ENCODE measurements around the gene TOMM70.
"Not testable (repeated sequence)": the region's sequence is repeated elsewhere in the genome, so short reads cannot be mapped to it uniquely, and the experiment has no call there.

TOMM70 gene

DNA sequence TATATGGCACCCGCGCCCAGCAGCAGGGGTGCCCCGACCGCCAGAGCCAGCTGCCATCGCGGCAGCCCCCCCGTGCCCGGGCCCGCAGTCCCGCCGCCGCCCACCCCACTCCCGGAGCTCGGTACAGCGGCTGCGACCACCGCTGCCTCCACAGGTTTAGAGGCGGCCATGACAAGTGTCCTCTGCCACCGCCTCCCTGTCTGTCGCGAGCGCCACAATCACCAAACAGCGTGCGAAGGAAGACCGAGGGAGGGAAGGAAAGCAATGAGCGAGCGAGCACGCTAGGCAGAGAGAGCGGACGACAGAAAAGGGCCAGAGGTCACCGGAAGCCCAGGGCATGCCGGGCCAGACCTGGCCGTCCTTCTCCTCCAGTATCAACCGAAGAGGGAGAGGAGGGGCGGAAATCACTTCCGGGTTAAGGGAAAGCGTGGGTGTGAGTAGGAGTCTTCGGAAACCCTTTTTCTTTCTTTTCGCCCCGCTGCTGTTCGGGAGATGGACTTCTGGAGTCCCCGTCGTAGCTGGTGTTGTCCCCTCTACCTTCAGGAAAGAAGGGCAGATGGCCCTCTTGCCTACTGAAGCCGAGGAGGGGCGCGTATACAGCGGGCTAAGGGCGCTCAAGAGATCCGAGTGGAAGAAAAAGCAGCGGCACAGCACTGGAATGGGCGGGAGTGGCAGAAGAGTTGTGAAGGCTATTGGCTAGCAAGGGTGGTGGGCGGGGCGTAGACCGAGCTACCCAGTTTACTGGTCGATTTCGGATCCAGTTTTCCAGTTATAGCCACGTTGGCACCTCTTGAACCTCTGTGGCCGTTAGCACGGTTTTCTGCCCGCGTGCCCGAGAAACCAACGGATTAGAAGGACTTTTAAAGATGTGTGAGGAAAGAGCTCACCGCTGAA is at the start of gene TOMM70, which contains the start of gene LNP1:
TOMM70 (minus strand) TSS at position 310 of the 894 bp plus-strand sequence; CDS start at position 170, 140 bp downstream.
LNP1 (plus strand) TSS at position 760 of the 894 bp plus-strand sequence. CDS start 28,191 bp downstream, outside the sequence.
- DNase-seq (ENCODE audit: low read depth), result peak; percentile 96

GRCh38 chr3:100449214-100449613 is 48.3 kb upstream of the TOMM70 start:
- DNase-seq (ENCODE audit: low read depth), result no peak

- no peak for DNase-seq (ENCODE audit: low read depth)
Observed at GRCh38 chr3:100448079-100448478, 47.2 kb upstream of the TOMM70 start.

DNA sequence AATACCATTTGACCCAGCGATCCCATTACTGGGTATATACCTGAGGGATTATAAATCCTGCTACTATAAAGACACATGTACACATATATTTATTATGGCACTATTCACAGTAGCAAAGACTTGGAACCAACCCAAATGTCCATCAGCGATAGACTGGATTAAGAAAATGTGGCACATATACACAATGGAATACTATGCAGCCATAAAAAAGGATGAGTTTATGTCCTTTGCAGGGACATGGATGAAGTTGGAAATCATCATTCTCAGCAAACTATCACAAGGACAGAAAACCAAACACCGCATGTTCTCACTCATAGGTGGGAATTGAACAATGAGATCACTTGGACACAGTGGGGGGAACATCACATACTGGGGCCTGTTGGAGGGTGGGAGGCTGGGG is 46.2 kb upstream of the TOMM70 start:
- DNase-seq (ENCODE audit: low read depth), result not testable (repeated sequence)

DNA sequence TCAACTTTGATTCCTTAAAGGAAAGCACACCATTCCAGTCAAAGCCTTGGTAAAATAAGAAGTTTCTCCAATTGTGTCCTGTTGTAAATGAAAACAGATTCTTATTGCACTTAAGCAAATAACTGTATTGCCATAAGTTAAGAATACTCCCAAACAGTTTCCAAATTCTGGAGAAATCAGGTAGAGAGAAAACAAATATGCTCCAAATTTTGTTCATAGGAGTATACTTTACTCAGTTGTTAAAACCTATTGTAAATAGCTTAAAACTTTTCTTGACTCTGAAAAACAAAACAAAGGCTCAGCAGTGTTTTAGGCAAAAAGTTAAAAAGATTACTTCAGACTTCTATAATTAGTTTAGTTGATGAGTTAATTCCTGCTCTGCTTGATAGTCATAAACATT is 42.8 kb upstream of the TOMM70 start:
- no peak for DNase-seq (ENCODE audit: low read depth)

DNA sequence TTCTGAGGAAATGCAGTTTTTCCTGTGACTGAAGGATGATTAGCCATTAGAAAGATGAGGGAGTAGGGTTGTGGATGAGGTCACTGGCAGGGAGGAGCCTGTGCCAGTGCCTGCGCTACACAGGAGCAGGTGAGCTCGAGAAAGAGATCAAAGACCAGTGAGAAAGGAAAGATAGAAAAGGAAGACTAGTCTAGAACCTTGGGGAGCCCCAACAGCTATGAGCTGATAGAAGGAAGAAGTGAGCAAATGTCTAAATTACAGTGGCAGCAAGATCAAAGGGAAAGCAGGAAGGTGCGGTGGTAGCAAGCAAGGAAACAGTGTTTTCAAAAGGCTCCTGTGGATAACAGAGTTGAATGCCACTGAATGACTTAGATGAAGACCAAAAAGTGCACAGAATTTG is 40.0 kb upstream of the TOMM70 start:
- DNase-seq (ENCODE audit: low read depth), result no peak

DNA sequence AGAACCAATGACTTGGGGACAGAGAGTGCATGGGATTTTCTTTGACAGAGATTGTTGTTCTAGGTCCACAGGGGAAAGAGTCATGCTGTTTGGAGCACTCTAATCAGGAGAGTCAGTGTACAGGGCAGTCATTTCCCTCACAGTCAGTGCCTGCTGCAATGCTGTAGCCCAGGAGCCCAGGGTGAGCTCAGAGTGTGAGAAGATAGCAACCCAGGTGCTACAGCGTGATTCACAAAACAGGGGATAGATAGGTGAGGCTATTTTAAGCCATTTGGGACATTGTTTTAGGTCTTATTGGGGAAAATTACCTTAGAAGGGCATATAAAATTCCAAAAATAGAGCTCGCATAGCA is 37.7 kb upstream of the TOMM70 start:
- DNase-seq (ENCODE audit: low read depth), result no peak

DNA sequence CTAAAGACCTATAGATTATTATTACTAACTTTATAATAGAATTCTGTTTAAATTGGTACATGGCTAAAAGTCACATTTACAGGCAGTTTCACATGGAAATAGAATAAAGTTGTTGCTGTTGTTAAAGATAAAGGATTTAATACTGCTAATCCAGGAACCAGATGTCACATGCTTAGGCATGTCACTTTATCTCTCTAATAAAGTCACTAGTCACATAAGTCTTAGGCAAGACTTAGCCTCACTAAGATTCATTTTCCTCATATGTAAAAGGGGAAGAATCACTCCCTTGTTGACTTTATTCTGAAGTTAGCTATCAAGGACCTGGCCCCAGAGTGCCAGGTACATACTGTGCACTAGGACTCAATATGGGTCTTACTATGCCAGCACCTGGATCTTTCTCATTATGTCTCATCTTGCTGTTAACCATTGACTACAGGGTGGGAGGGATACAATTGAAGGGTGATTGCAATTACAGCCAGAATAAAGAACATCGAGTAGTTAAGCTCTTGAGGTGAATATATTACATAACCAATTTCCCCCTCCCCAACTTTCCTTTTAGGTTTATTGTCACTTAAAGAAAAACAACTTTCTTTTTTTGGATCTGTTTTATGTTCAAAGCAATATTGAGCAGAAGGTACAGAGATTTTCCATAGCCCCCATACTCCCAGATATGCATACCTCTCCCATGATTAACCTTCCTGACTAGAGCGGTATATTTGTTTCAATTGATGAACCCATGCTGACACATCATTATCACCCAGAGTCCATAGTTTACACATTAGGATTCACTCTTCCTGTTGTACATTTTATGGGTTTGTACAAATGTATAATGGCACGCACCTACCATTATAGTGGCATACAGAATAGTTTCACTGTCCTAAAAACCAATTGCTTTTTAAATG is 37.1 kb upstream of the TOMM70 start:
- DNase-seq (ENCODE audit: low read depth), result no peak

GRCh38 chr3:100436951-100437350 is 36.1 kb upstream of the TOMM70 start:
- no peak for DNase-seq (ENCODE audit: low read depth)

- no peak for DNase-seq (ENCODE audit: low read depth)
Observed at GRCh38 chr3:100429187-100429716, 28.4 kb upstream of the TOMM70 start.

DNA sequence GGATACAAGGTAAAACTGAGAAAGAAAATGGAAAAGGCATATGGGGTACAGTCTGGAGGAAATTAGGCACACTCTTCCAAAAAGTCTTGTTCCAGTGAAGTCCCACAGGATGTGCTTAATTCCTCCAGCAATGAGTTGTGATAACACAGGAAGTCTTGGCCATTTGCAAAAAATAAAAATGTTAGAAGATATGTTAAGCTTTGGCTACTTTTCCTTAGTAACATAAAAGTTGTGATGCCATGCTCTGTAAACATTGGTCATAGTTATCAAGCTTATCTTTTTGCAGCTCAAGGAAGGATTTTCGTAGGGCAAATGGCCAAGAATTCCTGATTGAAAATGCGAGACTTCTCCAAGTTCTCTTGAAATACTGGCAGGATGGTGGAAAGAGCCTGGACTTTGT is 26.8 kb upstream of the TOMM70 start:
- no peak for DNase-seq (ENCODE audit: low read depth)

- DNase-seq (ENCODE audit: low read depth), result no peak
Observed at GRCh38 chr3:100426067-100426682, 25.3 kb upstream of the TOMM70 start.

DNA sequence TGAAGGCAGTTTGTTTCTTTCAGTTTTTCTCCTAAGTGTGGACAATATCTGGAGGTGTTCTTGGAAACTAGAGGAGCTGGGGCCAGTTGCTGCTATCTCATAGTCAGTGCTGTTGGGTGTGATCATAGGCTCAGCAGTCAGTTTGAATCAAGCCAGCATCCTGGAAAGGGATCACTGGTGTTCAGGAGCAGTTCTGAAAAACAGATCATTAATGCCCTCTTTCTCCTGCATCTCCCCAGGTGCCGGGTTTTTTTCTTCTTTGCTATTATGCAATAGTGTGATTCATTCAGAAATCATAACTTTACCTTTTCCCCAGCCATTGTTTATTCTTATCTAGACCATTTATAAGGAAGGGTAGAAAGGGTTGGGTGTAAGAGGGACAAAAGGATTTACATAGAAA is 24.4 kb upstream of the TOMM70 start:
- DNase-seq (ENCODE audit: low read depth), result no peak

- DNase-seq (ENCODE audit: low read depth), result no peak
Observed at GRCh38 chr3:100424261-100424660, 23.4 kb upstream of the TOMM70 start.

DNA sequence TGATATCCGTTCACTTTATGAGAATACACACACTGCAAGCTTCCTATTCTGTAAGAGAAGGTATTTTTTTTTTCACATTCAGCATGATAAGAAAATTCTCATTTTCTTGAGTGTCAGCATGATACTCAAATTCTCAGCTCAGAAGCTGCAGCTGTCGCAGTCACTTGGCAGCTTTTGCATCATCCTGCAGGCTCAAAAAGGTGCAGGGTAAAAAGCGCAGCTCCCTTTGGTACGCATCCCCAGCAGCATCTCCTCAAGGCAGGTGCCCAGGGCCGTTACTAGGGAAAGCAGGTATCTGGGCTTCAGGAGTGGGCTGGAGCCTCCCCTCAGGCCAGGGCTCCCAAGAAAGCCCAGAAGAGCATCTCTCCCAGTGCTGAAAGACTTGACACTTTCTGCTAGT is 22.7 kb upstream of the TOMM70 start:
- DNase-seq (ENCODE audit: low read depth), result no peak

GRCh38 chr3:100420885-100421284 is 20.0 kb upstream of the TOMM70 start:
- no peak for DNase-seq (ENCODE audit: low read depth)

GRCh38 chr3:100419406-100419805 is 18.5 kb upstream of the TOMM70 start:
- DNase-seq (ENCODE audit: low read depth), result no peak

- DNase-seq (ENCODE audit: low read depth), result no peak
Observed at GRCh38 chr3:100416863-100417262, 16.0 kb upstream of the TOMM70 start.

DNA sequence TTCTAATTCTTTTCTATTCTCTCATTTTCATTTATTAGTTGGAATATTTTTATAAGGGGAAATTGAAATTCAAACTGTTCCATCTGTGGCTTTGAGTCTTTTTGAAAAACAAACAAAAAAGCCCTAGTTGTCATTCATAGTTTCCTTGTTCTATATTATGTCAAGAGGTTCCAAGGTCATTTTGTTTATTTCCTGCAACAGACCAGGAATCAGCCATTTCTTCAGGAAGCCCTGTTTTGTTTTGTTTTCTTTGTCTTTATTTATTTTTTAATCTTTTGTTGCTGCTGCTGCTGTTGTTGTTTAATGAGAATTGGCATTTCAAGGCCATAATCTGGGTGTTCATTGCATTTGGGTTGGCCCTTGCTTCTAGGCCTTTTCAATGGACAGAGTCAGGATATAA is 15.3 kb upstream of the TOMM70 start:
- no peak for DNase-seq (ENCODE audit: low read depth)

- DNase-seq (ENCODE audit: low read depth), result no peak
Observed at GRCh38 chr3:100413613-100414012, 12.7 kb upstream of the TOMM70 start.

DNA sequence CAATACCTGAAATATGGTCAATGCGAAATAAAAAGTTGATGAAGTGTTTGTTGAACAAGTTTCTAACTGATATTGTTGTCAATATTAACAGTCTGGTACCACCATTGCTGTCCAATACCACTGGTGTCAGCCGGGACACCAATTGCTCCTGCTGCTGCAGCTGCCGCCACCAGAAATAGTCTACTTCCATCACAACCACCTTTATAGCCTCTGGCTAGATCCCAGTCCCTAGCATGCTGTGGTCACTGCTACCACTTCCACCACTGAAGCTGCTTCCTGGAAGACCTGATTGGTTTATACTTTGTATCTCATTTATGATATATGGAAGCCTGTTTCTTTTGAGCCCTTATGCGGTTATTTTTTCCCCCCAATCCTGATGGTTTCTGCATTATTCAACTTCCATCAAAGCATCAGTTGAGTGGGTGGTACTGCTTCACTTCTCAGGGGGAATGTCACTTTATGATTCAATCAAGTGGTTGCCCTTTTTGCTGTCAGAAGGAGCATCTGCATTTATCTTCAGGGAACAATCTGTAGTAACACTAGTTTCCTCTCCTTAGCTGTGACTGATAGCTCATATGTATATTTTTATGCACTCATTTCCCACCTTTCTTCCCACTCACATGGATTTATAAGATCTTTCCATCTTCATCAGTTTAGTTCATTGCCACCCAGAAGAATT is 12.2 kb upstream of the TOMM70 start:
- no peak for DNase-seq (ENCODE audit: low read depth)

Data from fibroblast of the conjunctiva (primary cell).